DOHH2 (cell line): ENCODE measurements around the gene ZNF773.
"Not testable (repeated sequence)": the region's sequence is repeated elsewhere in the genome, so short reads cannot be mapped to it uniquely, and the experiment has no call there.

Experiments used
- EZH2phosphoT487 ChIP-seq: fragments of 200-600 bp; sonication (generic); IDR thresholded peaks from 2 replicates; pipeline ENCODE4 v1.6.1; 2017; ENCODE audit warnings: borderline replicate concordance, mild to moderate bottlenecking, antibody characterized with exemption, low read length, moderate library complexity, mixed read lengths
- TF ChIP-seq, protein P1 (sequence below): fragments of 200-600 bp; sonication (generic); IDR thresholded peaks from one replicate; pipeline ENCODE4 v1.5.1; 2014; ENCODE audit warnings: antibody characterized with exemption, mild to moderate bottlenecking, low read depth, low read length; ENCODE audit not compliant: poor library complexity, severe bottlenecking

DNA sequence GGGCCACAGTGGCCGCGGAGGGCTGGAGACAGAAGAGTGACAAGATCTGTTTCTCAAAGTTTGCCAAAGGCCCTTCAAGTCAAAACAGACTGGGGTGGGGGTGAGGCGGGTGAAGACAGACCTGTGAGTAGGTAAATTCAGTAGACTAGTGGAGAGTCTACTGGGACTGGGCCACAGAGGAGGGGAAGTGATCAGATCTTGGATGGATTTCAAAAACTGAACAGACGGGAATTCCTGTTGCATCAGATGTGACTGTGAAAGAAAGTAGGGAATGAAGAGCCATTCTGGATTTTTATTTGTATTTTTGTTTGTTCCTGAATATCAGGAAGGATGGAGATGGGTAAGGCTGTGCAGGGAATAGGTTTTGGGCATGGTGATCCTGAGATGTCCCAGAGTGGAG lies 662 bp downstream of the ZNF773 start:
- TF ChIP-seq, protein P1, sequence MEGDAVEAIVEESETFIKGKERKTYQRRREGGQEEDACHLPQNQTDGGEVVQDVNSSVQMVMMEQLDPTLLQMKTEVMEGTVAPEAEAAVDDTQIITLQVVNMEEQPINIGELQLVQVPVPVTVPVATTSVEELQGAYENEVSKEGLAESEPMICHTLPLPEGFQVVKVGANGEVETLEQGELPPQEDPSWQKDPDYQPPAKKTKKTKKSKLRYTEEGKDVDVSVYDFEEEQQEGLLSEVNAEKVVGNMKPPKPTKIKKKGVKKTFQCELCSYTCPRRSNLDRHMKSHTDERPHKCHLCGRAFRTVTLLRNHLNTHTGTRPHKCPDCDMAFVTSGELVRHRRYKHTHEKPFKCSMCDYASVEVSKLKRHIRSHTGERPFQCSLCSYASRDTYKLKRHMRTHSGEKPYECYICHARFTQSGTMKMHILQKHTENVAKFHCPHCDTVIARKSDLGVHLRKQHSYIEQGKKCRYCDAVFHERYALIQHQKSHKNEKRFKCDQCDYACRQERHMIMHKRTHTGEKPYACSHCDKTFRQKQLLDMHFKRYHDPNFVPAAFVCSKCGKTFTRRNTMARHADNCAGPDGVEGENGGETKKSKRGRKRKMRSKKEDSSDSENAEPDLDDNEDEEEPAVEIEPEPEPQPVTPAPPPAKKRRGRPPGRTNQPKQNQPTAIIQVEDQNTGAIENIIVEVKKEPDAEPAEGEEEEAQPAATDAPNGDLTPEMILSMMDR, result not testable (repeated sequence)
- TF ChIP-seq EZH2phosphoT487, result not testable (repeated sequence)
